Measurements from ENCODE around the gene FAM181A.

Gene FAM181A

GRCh38 chr14:93954900-93955849, 28.0 kb downstream of the FAM181A start:
- no peak for FAIRE-seq
- TF ChIP-seq POLR2A (IDR thresholded peaks at IDR 0.05; ENCODE audit: low read depth, low read length) = no peak
- no peak for DNase-seq (ENCODE audit: insufficient read length, low spot score)

- DNase-seq (ENCODE audit: insufficient read length, low spot score) (no peak), FAIRE-seq (no peak)
- no peak for TF ChIP-seq POLR2A (IDR thresholded peaks at IDR 0.05; ENCODE audit: low read depth, low read length)
Observed at GRCh38 chr14:93955850-93956481, 28.8 kb downstream of the FAM181A start.

- DNase-seq (ENCODE audit: insufficient read length, low spot score) (no peak), FAIRE-seq (no peak)
- TF ChIP-seq POLR2A (IDR thresholded peaks at IDR 0.05; ENCODE audit: low read depth, low read length) = no peak
Observed at GRCh38 chr14:93956514-93957332, 29.6 kb downstream of the FAM181A start.

GRCh38 chr14:93957333-93957710, 30.2 kb downstream of the FAM181A start:
- FAIRE-seq = no peak
- DNase-seq (ENCODE audit: insufficient read length, low spot score) = no peak
- TF ChIP-seq POLR2A (IDR thresholded peaks at IDR 0.05; ENCODE audit: low read depth, low read length) = no peak

- DNase-seq (ENCODE audit: insufficient read length, low spot score) (no peak), FAIRE-seq (no peak)
- no peak for TF ChIP-seq POLR2A (IDR thresholded peaks at IDR 0.05; ENCODE audit: low read depth, low read length)
Observed at GRCh38 chr14:93957751-93958566, 30.8 kb downstream of the FAM181A start.

- no peak for TF ChIP-seq POLR2A (IDR thresholded peaks at IDR 0.05; ENCODE audit: low read depth, low read length)
Observed at GRCh38 chr14:93958567-93959238, 31.6 kb downstream of the FAM181A start.

GRCh38 chr14:93959239-93960107, 32.3 kb downstream of the FAM181A start:
- DNase-seq (ENCODE audit: insufficient read length, low spot score) = peak; percentile 90
- no peak for TF ChIP-seq POLR2A (IDR thresholded peaks at IDR 0.05; ENCODE audit: low read depth, low read length)

More at GRCh38 chr14:93958567-93959238, 31.6 kb downstream of the FAM181A start:
- FAIRE-seq = no peak
- DNase-seq (ENCODE audit: insufficient read length, low spot score) = no peak

GRCh38 chr14:93960108-93960475, 32.9 kb downstream of the FAM181A start:
- FAIRE-seq (no peak), DNase-seq (ENCODE audit: insufficient read length, low spot score) (no peak)
- TF ChIP-seq POLR2A (IDR thresholded peaks at IDR 0.05; ENCODE audit: low read depth, low read length) = no peak

More at GRCh38 chr14:93959239-93960107, 32.3 kb downstream of the FAM181A start:
- peak; percentile 97 for FAIRE-seq

GRCh38 chr14:93960774-93961438, 33.8 kb downstream of the FAM181A start:
- DNase-seq (ENCODE audit: insufficient read length, low spot score) (no peak), FAIRE-seq (no peak)
- TF ChIP-seq POLR2A (IDR thresholded peaks at IDR 0.05; ENCODE audit: low read depth, low read length) = no peak

- TF ChIP-seq POLR2A (IDR thresholded peaks at IDR 0.05; ENCODE audit: low read depth, low read length) = no peak
- FAIRE-seq = no peak
- DNase-seq (ENCODE audit: insufficient read length, low spot score) = no peak
Observed at GRCh38 chr14:93961620-93962019, 34.5 kb downstream of the FAM181A start.

Measured in H54 (cell line).